ENCODE measurements around the gene CRYBG2.
A peak's percentile ranks its signal among the peaks of the same experiment; 100 is the strongest.

- TF ChIP-seq MAX (IDR thresholded peaks at IDR 0.05) = no peak
- TF ChIP-seq SAP30 (IDR thresholded peaks at IDR 0.05; ENCODE audit: insufficient read depth, insufficient replicate concordance, low read length) = no peak
- no peak for TF ChIP-seq ZNF274 (IDR thresholded peaks at IDR 0.05; ENCODE audit: borderline replicate concordance, extremely low read depth, low read length)
- no peak for TF ChIP-seq RAD21 (IDR thresholded peaks at IDR 0.05 in 1 of 2, conservative IDR thresholded peaks at IDR 0.05 in 1 of 2; ENCODE audit: low read depth in 2 of 2, low read length in 2 of 2)
- TF ChIP-seq CTCF (IDR thresholded peaks at IDR 0.05; ENCODE audit: control extremely low read depth in 1 of 3, insufficient read depth in 1 of 3, low read depth in 1 of 3, low read length in 3 of 3) = no peak
- 0 out of 2 replicates have a peak, but pooled peaks have one; percentile 2 for TF ChIP-seq EGR1 (IDR thresholded peaks at IDR 0.05; ENCODE audit: borderline replicate concordance, low read depth, low read length)
- TF ChIP-seq POLR2AphosphoS5 (IDR thresholded peaks at IDR 0.05; ENCODE audit: low read depth, low read length) = no peak
- TF ChIP-seq CHD1 (IDR thresholded peaks at IDR 0.05; ENCODE audit: low read depth, low read length) = no peak
- no peak for TF ChIP-seq RBBP5 (IDR thresholded peaks at IDR 0.05; ENCODE audit: borderline replicate concordance, low read depth, low read length)
- no peak for TF ChIP-seq EZH2 (IDR thresholded peaks at IDR 0.05; ENCODE audit: low read depth, low read length, severe bottlenecking)
Observed at GRCh38 chr1:26359981-26360806, 6.3 kb upstream of the CRYBG2 start.
